HepG2 (cell line): ENCODE measurements around the gene ANKRD11. TPM values are rescaled to one million over a fixed set of nuclear protein-coding genes. Genes with fewer than 3 reads are reported as not detected.

ENCODE experiments used
- ATAC-seq: fragments of 200-7000 bp; cut with Tn5 transposase; 3 replicates; pipeline ENCODE4 v1.9.1; 2020; ENCODE audit warnings: mild to moderate bottlenecking, moderate library complexity
- BruUV-seq: library from RNA; stranded (reverse); fragments of 400-500 nt; replicated peaks from 2 replicates; lab custom pipeline; 2021; lab: Mats Ljungman, UMichigan
- CTCF ChIA-PET: fragments of 300-600 bp; formaldehyde crosslinking; extraction: SDS; loops from one replicate; lab custom pipeline; 2021; ENCODE audit warnings: low total read pairs, inconsistent platforms, low intra/inter-chr PET ratio; lab: Yijun Ruan, JAX
- POLR2A ChIA-PET: fragments of 350-600 bp; sonication (Branson Sonifier 250); formaldehyde crosslinking; loops from one replicate; lab custom pipeline; 2020; ENCODE audit warnings: antibody characterized with exemption, inconsistent platforms; lab: Yijun Ruan, JAX
- DNase-seq: peaks from one replicate; pipeline ENCODE4 v3.0.0-alpha.2; 2015; ENCODE audit warnings: low spot score
- FAIRE-seq: peaks from 3 replicates; lab custom pipeline; 2011; peaks lifted over from hg19 to GRCh38; lab: Jason Lieb, UNC
- H2AFZ ChIP-seq: one replicate; pipeline ENCODE4 v1.6.1; 2011; ENCODE audit warnings: low read length, inconsistent platforms
- H3K27ac ChIP-seq: fragments of 300-600 bp; 3 replicates; pipeline ENCODE4 v1.8.0; 2011; ENCODE audit warnings: mixed run types, mild to moderate bottlenecking, mixed read lengths, low read length, inconsistent platforms; ENCODE audit not compliant: insufficient read depth; ENCODE audit errors: extremely low read length
- H3K27me3 ChIP-seq, 2 experiments: fragments of 200-600 bp in 1 of 2; 2 replicates in 1 of 2; 3 replicates in 1 of 2; pipeline versions ENCODE4 v1.6.0 to v1.8.0; 2011; ENCODE audit warnings: low read length in 2 of 2, mild to moderate bottlenecking in 2 of 2, moderate library complexity in 2 of 2, inconsistent platforms in 1 of 2; ENCODE audit not compliant: insufficient read depth in 2 of 2, control insufficient read depth in 1 of 2
- H3K36me3 ChIP-seq, 2 experiments: fragments of 200-600 bp in 1 of 2; replicated peaks in 1 of 2; 2 replicates in 1 of 2; 3 replicates in 1 of 2; pipeline versions ENCODE4 v1.5.1 to v1.8.0; 2011; ENCODE audit warnings: low read length in 2 of 2, inconsistent platforms in 1 of 2; ENCODE audit not compliant: insufficient read depth in 2 of 2, control insufficient read depth in 1 of 2
- H3K4me1 ChIP-seq: 2 replicates; pipeline ENCODE4 v1.5.1; 2012; ENCODE audit warnings: low read length, inconsistent platforms; ENCODE audit not compliant: insufficient read depth
- H3K4me2 ChIP-seq: 2 replicates; pipeline ENCODE4 v1.6.0; 2011; ENCODE audit warnings: low read depth, low read length, inconsistent platforms
- H3K4me3 ChIP-seq, 3 experiments: fragments of 200-600 bp in 1 of 3; sonication (generic), shearing (Covaris generic) in 1 of 3; replicated peaks in 1 of 3; 2 replicates each; pipeline ENCODE4 v1.5.1; 2011 to 2016; ENCODE audit warnings: low read length in 3 of 3, inconsistent platforms in 2 of 3, low read depth in 2 of 3, mild to moderate bottlenecking in 2 of 3, control low read depth in 1 of 3, mixed read lengths in 1 of 3; ENCODE audit not compliant: insufficient read depth in 1 of 3
- H3K79me2 ChIP-seq: one replicate; pipeline ENCODE4 v1.6.1; 2011; ENCODE audit warnings: low read length, inconsistent platforms; ENCODE audit not compliant: insufficient read depth
- H3K9ac ChIP-seq: 2 replicates; pipeline ENCODE4 v1.6.0; 2011; ENCODE audit warnings: mild to moderate bottlenecking, low read depth, low read length, inconsistent platforms; ENCODE audit not compliant: insufficient read depth
- H3K9me3 ChIP-seq: 2 replicates; pipeline ENCODE4 v1.5.1; 2012; ENCODE audit warnings: mild to moderate bottlenecking, low read length
- H4K20me1 ChIP-seq: 2 replicates; pipeline ENCODE4 v1.6.0; 2011; ENCODE audit warnings: inconsistent platforms, mild to moderate bottlenecking, low read length, moderate library complexity; ENCODE audit not compliant: insufficient read depth
- BORCS8-MEF2B ChIP-seq: sonication (generic); formaldehyde crosslinking; IDR thresholded peaks from 2 replicates; pipeline ENCODE4 v1.8.0; 2022; ENCODE audit warnings: mild to moderate bottlenecking, missing genetic modification reagents
- CHD2 ChIP-seq: IDR thresholded peaks from 2 replicates; pipeline ENCODE4 v1.6.1; 2011; ENCODE audit warnings: low read depth, low read length, improper control_type of control experiment
- EED ChIP-seq: sonication (generic); formaldehyde crosslinking; IDR thresholded peaks from 2 replicates; pipeline ENCODE4 v1.5.0; 2020; ENCODE audit warnings: mild to moderate bottlenecking, missing genetic modification reagents
- FOXM1 ChIP-seq: sonication (generic); formaldehyde crosslinking; IDR thresholded peaks from 2 replicates; pipeline ENCODE4 v1.5.0; 2020; ENCODE audit warnings: missing genetic modification reagents
- GATAD1 ChIP-seq: IDR thresholded peaks from 2 replicates; pipeline ENCODE4 v1.6.1; 2016; ENCODE audit warnings: missing genetic modification reagents, missing compliant biosample characterization
- MED8 ChIP-seq: sonication (generic); formaldehyde crosslinking; IDR thresholded peaks from 2 replicates; pipeline ENCODE4 v1.8.1; 2023; ENCODE audit warnings: mild to moderate bottlenecking, missing genetic modification reagents; ENCODE audit not compliant: insufficient replicate concordance
- MTF2 ChIP-seq: sonication (generic); formaldehyde crosslinking; IDR thresholded peaks from 2 replicates; pipeline ENCODE4 v1.5.0; 2020; ENCODE audit warnings: missing genetic modification reagents, borderline replicate concordance
- MXI1 ChIP-seq: IDR thresholded peaks from 3 replicates; pipeline ENCODE4 v1.6.1; 2012; ENCODE audit warnings: low read depth, low read length, inconsistent platforms, borderline replicate concordance
- PTBP1 ChIP-seq: fragments of 200-400 bp; formaldehyde crosslinking; IDR thresholded peaks from 2 replicates; pipeline ENCODE4 v1.6.1; 2018; ENCODE audit warnings: low read length, low read depth; ENCODE audit not compliant: poor library complexity, severe bottlenecking
- RBM22 ChIP-seq: fragments of 200-400 bp; formaldehyde crosslinking; optimal IDR thresholded peaks from 2 replicates; pipeline ENCODE3; 2017; ENCODE audit warnings: mild to moderate bottlenecking, low read length, moderate library complexity
- RBM39 ChIP-seq: fragments of 200-400 bp; formaldehyde crosslinking; IDR thresholded peaks from one replicate; pipeline ENCODE4 v1.6.1; 2018; ENCODE audit warnings: antibody characterized with exemption, mild to moderate bottlenecking, low read depth, low read length; ENCODE audit not compliant: poor library complexity, severe bottlenecking
- RORA ChIP-seq: sonication (generic); formaldehyde crosslinking; IDR thresholded peaks from 2 replicates; pipeline ENCODE4 v1.5.0; 2020; ENCODE audit warnings: mild to moderate bottlenecking, missing genetic modification reagents, moderate library complexity
- SMAD1 ChIP-seq: sonication (generic); formaldehyde crosslinking; IDR thresholded peaks from 2 replicates; pipeline ENCODE4 v1.4.0; 2020; ENCODE audit warnings: missing genetic modification reagents, low read depth, mild to moderate bottlenecking, borderline replicate concordance
- ZNF17 ChIP-seq: sonication (generic); formaldehyde crosslinking; IDR thresholded peaks from 2 replicates; pipeline ENCODE4 v1.5.0; 2020; ENCODE audit warnings: mild to moderate bottlenecking, missing genetic modification reagents
- ZNF264 ChIP-seq: sonication (generic); formaldehyde crosslinking; IDR thresholded peaks from 2 replicates; pipeline ENCODE4 v1.4.0; 2020; ENCODE audit warnings: missing genetic modification reagents
- ZNF577 ChIP-seq: sonication (generic); formaldehyde crosslinking; IDR thresholded peaks from 2 replicates; pipeline ENCODE4 v1.4.0; 2020; ENCODE audit warnings: mild to moderate bottlenecking, low read depth, missing genetic modification reagents, borderline replicate concordance
- ZNF816 ChIP-seq: sonication (generic); formaldehyde crosslinking; IDR thresholded peaks from 2 replicates; pipeline ENCODE4 v1.8.0; 2022; ENCODE audit warnings: missing genetic modification reagents, mild to moderate bottlenecking, borderline replicate concordance
- WGBS: methylation state at CpG from one replicate; pipeline ENCODE4 v1.1.6; 2017; ENCODE audit warnings: low lambda C conversion rate; 5-methylcytosine and 5-hydroxymethylcytosine counted together
- in situ Hi-C: cut with HindIII; loops from 2 replicates; pipeline ENCODE4 v1.10.0; 2017; ENCODE audit warnings: low pct_unique_long_range_greater_than_20kb; ENCODE audit not compliant: extremely low pct_ligation_motif_present
- intact Hi-C: fragments of 100-400 bp; cut with micrococcal nuclease; formaldehyde crosslinking; loops from one replicate; pipeline ENCODE4 v1.10.0; 2022; ENCODE audit not compliant: unreplicated experiment
- polyA plus RNA-seq, 8 experiments: library from polyadenylated mRNA; depleted of rRNA in 3 of 8; stranded (reverse) in 7 of 8; unstranded in 1 of 8; fragments of >200 nt; fragmentation: Illumina TruSeq in 4 of 8; extraction: Trizol in 4 of 8; gene quantifications; 2 replicates each; pipeline versions ENCODE4 v1.2.1 to v1.2.3, GENCODE V29; 2011 to 2016; ENCODE audit warnings: low read depth in 4 of 8, missing spikeins in 1 of 8, mixed read lengths in 1 of 8; ENCODE audit not compliant: insufficient read depth in 1 of 8
- total RNA-seq, 5 experiments: library from RNA; depleted of rRNA; stranded (reverse); fragments of >200 nt; fragmentation: Illumina TruSeq; extraction: Trizol; gene quantifications; 2 replicates each; pipeline ENCODE4 v1.2.3, GENCODE V29; 2016; ENCODE audit warnings: low read depth in 1 of 5
- TF ChIP-seq, protein P1 (sequence below): conservative IDR thresholded peaks from 2 replicates; pipeline ENCODE4 v1.6.1; 2018; ENCODE audit warnings: missing genetic modification reagents
- TF ChIP-seq, protein P2 (sequence below): sonication (generic); formaldehyde crosslinking; conservative IDR thresholded peaks from 2 replicates; pipeline ENCODE4 v1.8.1; 2023; ENCODE audit warnings: missing genetic modification reagents
- TF ChIP-seq, protein P3 (sequence below): sonication (generic); formaldehyde crosslinking; IDR thresholded peaks from 2 replicates; pipeline ENCODE4 v1.5.0; 2020; ENCODE audit warnings: missing genetic modification reagents, mild to moderate bottlenecking, borderline replicate concordance

ANKRD11 gene
- total and polyA plus RNA-seq, 2 of the 13 experiments (the other 11 are each of a cell fraction or from before 2014, with no cell fraction given): 21.4 to 38.4 TPM

DNA sequence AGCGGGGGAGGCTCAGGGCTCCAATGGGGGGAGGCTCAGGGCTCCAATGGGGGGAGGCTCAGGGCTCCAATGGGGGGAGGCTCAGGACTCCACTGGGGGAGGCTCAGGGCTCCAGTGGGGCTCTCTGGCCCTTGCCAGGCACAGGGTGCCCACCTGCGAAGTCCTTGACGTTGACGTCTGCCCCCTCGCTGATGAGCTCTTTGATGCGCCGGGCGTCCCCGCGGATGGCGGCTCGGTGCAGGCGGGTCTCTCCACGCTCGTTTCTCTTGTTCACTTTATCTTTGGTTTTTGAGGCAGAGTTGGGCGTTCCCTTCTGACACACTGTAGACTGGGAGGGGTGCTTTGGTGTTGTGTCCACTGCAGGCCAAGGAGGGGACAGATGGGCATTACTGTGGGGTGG, 199.9 kb downstream of the ANKRD11 start:
- Histone ChIP-seq H3K9me3 (no peaks in the 10 kb centered on the region), H3K27ac (no peak overlapping the region), H3K79me2 (peaks cover 20% of the 10 kb centered on the region), H3K36me3 (peaks cover 41 to 69% of the 10 kb centered on the region in 2 experiments), H4K20me1 (peaks cover 43% of the 10 kb centered on the region), H3K27me3 (no peaks in the 10 kb centered on the region), H3K4me3 (no peak overlapping the region), H3K4me2 (no peak overlapping the region), H2AFZ (no peak overlapping the region), H3K4me1 (peaks cover 32% of the 10 kb centered on the region), H3K9ac (no peak overlapping the region)
- WGBS: 98% methylated on average over 16 of the region's 16 CpGs
- no peak for ATAC-seq
- no peak for FAIRE-seq
- ChIA-PET CTCF (interaction anchor here (2.1 kb wide), 1 partner anchor 50 kb away, joined by 7 read pairs; no protein-coding TSS in a partner anchor), POLR2A (no interaction called here)
- BruUV-seq: no TSS peak
- in situ Hi-C loops: no loop called here
- no peak for DNase-seq
- intact Hi-C loops: no loop called here
- no peak for TF ChIP-seq FOXM1 (CRISPR knock-in tag)
- TF ChIP-seq MTF2 (CRISPR knock-in tag): no peak
- TF ChIP-seq GATAD1 (CRISPR knock-in tag): no peak
- no peak for TF ChIP-seq MED8 (CRISPR knock-in tag)
- TF ChIP-seq RBM22: no peak
- TF ChIP-seq ZNF816 (CRISPR knock-in tag): no peak
- TF ChIP-seq, protein P1, sequence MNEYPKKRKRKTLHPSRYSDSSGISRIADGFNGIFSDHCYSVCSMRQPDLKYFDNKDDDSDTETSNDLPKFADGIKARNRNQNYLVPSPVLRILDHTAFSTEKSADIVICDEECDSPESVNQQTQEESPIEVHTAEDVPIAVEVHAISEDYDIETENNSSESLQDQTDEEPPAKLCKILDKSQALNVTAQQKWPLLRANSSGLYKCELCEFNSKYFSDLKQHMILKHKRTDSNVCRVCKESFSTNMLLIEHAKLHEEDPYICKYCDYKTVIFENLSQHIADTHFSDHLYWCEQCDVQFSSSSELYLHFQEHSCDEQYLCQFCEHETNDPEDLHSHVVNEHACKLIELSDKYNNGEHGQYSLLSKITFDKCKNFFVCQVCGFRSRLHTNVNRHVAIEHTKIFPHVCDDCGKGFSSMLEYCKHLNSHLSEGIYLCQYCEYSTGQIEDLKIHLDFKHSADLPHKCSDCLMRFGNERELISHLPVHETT (CRISPR knock-in tag): no peak
- TF ChIP-seq, protein P2, sequence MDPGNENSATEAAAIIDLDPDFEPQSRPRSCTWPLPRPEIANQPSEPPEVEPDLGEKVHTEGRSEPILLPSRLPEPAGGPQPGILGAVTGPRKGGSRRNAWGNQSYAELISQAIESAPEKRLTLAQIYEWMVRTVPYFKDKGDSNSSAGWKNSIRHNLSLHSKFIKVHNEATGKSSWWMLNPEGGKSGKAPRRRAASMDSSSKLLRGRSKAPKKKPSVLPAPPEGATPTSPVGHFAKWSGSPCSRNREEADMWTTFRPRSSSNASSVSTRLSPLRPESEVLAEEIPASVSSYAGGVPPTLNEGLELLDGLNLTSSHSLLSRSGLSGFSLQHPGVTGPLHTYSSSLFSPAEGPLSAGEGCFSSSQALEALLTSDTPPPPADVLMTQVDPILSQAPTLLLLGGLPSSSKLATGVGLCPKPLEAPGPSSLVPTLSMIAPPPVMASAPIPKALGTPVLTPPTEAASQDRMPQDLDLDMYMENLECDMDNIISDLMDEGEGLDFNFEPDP: no peak
- no peak for TF ChIP-seq RBM39
- TF ChIP-seq ZNF264 (CRISPR knock-in tag): no peak
- TF ChIP-seq, protein P3, sequence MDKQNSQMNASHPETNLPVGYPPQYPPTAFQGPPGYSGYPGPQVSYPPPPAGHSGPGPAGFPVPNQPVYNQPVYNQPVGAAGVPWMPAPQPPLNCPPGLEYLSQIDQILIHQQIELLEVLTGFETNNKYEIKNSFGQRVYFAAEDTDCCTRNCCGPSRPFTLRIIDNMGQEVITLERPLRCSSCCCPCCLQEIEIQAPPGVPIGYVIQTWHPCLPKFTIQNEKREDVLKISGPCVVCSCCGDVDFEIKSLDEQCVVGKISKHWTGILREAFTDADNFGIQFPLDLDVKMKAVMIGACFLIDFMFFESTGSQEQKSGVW: no peak
- TF ChIP-seq ZNF17 (CRISPR knock-in tag): no peak
- no peak for TF ChIP-seq SMAD1 (CRISPR knock-in tag)
- TF ChIP-seq MXI1: no peak
- no peak for TF ChIP-seq RORA
- no peak for TF ChIP-seq BORCS8-MEF2B (CRISPR knock-in tag)
- no peak for TF ChIP-seq ZNF577
- TF ChIP-seq CHD2: no peak
- no peak for TF ChIP-seq EED
- no peak for TF ChIP-seq PTBP1
